Keratinocyte (primary cell): ENCODE data around the gene LSM14B.

Experiments used
- CTCF ChIP-seq, 3 experiments: IDR thresholded peaks in 1 of 3; conservative IDR thresholded peaks in 1 of 3; optimal IDR thresholded peaks in 1 of 3; 2 replicates in 2 of 3; 3 replicates in 1 of 3; pipeline versions ENCODE3 to v1.5.1; 2011; ENCODE audit warnings: low read length in 3 of 3, mild to moderate bottlenecking in 3 of 3, moderate library complexity in 2 of 3, control low read depth in 1 of 3, inconsistent platforms in 1 of 3; ENCODE audit not compliant: insufficient read depth in 2 of 3; ENCODE audit errors: extremely low read depth in 1 of 3
- EZH2 ChIP-seq: IDR thresholded peaks from one replicate; pipeline ENCODE4 v1.6.1; 2012; ENCODE audit warnings: inconsistent platforms, mild to moderate bottlenecking, low read length, moderate library complexity

GRCh38 chr20:62135573-62136266, 13.4 kb downstream of the LSM14B start:
- TF ChIP-seq CTCF (optimal IDR thresholded peaks at IDR 0.05 in 1 of 3, IDR thresholded peaks at IDR 0.05 in 1 of 3, conservative IDR thresholded peaks at IDR 0.05 in 1 of 3; ENCODE audit: extremely low read depth in 1 of 3, insufficient read depth in 2 of 3, low read length in 3 of 3) (no peak), EZH2 (no peak)
